GM20431 (cell line): Measurements from ENCODE around the gene TPPP3.

Experiments used
- in situ Hi-C: fragments of 300-500 bp; cut with MseI, MboI; formaldehyde crosslinking; loops from one replicate; pipeline ENCODE4 v1.15.0; 2020; ENCODE audit warnings: low sequenced_read_pairs; ENCODE audit not compliant: unreplicated experiment

TPPP3 gene

DNA sequence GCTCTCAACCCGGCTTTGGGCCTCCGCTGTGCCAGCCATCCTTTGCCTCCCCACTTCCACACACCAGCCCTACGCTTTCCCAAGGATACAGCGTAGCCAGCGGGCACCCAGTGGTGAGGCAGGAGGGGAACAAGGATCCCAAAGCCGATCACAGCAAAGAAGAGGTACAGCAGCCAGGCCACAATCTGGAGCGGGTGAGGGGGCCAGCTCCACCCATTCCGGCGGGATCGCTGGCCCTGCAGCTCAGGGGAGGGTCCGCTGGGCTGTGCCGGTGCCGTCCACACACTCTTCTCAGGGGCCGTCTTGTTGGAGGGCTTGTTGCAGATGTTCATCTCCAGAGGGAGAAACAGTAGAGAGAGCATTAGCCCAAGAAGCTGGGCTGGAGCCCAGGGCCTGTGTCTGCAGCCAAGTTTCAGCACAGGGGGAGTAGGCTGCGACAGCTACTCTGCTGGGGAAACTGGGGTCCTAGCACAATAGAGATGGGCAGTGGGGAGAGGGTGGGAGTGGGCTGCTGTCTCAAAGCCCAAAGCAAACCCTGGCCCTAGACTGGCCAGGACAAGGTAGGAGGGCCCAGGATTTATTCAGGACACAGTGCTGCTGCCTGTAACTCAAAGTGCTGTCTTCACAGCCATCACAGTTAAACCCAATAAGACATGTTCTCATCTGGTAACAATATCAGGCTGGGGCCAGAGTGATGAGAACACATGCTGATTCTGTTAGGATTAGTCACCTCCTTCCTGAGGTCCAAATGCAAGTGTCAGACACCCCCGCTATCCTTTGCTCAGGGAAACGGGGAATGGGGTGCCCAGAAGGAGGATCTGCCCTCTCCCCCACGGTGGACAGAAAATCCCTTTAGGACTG, 13.0 kb upstream of the TPPP3 start:
- in situ Hi-C loops = no loop called here

DNA sequence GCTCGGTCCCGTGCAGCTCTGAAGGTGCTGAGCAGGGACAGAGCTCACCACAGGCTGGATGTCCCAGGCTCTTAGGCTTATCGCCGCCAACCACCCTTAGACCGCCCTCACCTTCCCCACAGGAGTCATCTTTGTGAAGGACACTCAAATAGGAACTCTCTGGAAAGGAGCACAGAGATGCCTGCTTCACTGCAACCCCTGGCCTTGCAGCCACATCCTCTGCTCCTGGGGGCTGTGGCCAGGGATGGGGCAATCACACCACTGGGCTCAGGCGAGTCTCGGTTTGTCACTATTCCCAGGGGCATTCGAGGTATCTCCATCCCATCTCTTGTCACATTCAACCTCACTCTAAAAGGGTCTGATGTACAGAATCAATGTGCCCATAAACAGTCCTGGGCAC, 12.0 kb upstream of the TPPP3 start:
- in situ Hi-C loops = no loop called here

DNA sequence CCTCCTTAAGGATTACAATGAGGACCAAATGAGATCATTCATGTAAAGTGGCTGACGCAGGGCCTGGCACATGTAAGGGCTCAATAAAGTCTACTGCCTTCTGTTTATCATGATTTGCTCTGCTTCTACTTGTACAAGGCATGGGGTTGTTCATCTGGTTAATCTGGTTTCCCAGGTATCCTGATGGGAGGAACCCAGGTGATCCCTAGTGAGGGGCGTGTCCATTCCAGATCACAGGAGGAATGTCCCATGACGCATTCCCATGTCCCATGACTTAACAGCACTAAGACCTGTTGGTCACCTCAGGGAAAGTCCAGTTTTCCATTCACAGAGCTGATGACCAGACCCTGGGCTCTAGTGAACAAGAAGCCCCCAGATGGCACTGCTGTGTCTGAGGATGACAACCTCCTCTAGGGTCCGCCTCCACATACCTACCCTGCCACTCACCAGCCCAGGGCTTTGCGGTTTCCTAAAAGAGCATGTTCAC, 11.5 kb upstream of the TPPP3 start:
- in situ Hi-C loops = no loop called here

DNA sequence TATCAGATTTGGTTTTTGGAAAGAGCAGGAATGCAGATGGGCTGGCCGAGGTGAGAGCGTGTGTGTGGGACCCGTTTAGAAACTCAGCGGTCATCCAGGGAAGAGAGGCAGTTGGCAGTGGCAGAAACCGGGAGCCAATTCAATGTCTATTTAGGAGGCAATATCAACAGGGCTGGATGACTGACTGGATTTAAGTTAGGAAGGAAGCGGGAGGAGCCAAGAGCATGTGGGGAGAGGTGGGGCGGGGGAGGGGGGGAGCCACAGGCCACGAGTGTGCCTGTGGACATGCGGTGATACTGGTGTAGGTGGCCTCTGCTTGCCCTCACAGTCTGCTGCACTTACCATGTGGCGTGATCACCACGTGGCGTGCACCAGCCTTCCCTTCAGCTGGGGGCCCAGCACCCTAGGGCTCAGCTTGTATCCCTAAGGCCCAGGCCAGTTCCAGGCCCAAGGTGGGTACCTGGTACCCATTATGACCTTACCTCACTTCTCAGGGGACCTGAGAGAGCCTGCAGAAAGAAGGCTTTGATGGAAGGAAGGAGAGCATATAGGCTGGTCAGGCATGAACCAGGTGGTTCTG, 10.8 kb upstream of the TPPP3 start:
- in situ Hi-C loops = no loop called here

DNA sequence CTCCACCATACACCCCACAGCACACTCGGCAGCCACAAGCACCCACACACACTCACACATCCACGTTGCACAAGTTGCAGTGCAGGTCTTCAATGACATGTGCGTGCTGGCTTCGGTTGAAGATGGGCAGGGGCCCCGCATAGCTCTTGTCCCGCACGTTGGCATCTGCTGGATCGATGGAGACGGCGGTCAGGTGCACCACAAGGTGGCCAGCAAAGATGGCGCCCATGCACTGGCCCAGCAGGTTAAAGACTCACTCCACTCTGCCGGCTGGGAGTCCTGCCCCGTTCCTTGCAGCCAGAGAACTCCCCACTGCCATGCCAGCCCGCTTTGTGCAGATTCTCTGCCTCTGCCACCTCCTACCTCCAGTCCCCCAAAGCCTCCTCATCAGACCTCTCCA, 7.6 kb upstream of the TPPP3 start:
- in situ Hi-C loops = no loop called here

DNA sequence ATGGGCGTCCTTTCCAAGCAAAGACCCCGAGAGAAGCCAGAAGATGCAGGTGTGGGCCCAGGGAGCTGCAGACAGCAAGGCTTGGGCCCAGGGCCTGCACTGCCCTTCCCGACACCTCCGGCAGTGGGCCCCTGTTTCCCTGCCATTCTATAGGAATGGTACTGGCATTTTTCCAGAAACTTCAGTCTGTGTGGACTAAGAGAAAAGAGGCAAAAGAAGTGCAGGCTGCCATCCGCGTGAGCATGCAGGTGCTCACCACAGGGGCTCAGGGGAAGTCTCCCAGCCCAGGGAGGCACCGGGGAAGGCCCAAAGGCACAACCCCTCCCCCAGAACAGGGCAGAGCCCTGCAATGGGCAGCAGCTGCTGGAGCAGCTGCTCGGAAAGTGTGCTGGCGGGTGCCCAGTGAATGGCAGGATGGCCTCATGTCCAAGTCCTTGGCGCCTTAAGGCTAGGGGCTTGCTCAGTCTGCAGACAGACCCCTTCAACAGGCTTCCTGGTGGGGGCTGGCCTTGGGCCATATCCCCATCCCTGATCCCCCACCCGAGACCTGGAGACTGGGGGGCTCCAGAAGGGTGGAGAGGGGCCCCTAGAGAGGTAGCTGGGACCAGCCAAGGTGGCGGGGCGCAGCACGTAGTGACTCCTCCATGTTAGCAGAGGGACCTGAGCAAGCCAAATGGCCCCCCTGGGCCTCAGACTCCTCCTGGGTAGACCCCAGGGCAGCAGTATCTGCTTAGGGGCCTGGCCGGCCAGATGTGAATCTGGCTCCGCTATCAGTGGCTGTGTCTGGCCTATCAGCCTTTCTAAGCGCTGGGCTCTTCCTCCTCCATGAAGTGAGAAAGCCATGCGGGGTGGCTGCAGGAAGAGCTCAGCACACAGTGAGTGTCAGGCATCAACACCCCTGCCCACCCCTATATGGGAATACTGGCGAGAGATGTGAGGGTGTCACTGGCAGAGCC, 6.7 kb upstream of the TPPP3 start:
- in situ Hi-C loops = no loop called here

DNA sequence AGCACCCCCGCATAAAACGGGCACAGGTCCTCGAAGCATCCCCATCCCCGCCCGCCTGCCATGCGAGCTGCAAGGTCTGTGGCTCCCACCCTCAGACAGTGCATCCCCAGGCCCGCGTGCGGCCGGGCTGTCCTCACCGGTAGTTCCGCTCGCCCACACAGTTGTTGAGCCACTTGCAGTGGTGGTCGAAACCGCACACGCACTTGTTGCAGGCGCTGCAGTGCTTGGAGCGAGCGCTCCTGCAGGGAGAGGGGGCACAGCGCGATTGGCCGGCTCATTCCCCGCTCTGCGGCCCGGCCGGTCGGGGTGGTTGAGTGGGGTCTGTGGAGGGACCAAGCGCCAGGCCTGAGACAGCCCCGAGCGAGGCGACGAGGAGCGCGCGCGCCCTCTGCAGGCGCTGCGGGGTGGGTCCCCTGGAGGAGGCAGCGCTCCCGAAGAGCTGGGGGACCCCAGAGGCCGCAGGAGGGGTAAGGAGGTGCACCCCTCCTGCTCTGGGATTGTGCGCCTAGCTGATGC, 6.0 kb upstream of the TPPP3 start:
- in situ Hi-C loops = no loop called here

DNA sequence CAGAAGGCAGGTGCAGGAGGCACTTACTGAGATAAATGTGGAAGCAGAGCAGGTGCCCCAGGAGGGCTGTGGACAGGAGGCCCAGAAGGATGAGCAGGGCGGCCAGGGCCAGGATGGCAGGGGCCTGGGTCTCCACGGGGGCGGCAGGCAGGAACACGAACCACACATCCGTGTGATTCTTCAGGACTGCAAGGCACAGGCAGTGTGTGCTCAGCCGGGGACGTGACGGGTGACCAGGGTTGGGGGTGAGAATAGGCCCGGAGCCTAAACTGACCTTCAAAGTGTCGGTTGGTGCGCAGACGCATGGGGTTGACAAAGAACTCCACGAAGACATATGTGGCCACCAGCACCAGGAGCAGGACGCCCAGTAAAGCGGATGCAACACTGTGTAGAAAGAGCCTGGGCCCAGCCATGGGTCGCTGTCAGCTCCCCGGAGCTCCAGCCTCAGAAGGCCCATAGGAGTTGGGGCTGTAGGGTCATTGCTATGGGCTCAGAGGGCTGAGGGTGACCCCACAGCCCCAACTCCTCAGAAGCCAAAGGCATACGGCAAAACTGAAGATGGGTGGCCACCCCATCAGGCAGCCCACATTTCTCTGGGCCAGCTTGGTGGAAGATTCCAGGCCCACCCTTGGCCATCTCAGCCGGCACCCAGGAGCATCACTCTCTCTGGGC, 5.4 kb upstream of the TPPP3 start:
- in situ Hi-C loops = no loop called here

DNA sequence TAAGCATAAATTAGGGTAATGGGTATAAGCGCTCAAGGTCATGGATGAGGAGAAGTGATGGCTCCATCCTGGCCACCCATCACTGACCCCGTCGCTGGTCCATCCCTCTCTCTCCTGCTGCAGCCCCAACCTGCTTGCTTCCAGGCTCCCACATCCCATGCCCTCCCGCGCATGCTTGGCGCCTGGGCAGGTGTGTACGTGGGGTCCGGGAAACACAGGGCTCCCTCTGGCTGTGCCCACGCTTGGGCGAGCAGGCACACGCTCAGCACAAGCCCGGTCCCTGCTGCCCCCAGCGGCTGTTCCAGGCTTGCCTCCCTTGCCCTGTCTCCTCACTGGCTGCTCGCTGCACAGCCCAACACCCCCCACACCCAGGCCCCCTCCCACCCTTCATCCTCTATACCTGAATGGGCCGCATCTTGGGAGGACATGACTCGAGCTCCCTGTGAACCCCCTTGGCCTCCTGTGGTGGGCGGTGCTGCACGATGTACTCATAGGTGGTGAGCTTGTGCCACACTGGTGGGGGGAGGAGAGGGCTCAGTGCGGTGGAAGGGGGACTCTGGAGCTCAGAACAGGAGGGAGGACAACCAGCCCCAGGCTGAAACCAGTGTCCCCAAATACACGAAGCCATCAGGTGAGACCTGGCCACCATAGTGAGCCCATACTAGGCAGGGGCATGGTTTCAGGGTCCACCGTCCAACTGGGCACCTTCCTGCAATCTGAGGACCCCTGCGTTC, 4.7 kb upstream of the TPPP3 start:
- in situ Hi-C loops = no loop called here

DNA sequence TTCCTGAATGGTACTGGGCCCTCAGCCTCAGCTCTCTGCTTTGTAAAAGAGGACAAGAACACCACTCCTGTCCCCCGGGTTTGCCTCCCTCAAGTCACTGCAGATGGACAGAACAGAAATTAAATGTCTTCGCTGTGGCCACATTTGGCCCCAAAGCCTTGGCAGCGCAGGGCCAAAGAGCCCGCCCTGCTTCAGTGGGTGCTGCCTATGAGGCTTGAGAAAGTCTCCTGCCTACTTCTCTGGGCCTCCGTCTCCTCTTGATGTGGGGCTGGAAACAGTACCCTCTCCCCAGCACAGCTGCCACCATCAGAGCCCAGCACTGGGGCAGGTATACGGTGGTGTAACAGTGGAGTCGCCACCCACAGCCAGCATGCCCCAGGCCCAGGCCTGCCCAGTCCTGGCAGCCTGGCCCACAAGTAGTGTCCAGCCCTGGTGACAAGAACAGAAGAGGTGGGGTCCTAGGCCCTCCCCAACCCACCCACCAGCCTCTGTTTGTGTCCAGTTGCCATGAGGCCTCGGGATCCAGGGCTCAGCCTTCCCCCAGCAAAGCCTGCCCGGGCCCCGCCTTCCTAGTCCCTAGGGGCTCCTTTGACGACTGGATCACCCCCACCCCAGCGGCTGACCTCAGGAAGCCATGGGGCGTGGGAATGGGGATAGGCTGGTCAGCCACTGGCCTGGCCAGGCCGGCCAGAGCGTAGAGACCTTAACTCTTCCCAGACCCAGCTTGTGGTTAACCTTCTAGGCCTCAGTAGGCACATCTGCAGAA, 3.9 kb upstream of the TPPP3 start:
- in situ Hi-C loops = no loop called here

DNA sequence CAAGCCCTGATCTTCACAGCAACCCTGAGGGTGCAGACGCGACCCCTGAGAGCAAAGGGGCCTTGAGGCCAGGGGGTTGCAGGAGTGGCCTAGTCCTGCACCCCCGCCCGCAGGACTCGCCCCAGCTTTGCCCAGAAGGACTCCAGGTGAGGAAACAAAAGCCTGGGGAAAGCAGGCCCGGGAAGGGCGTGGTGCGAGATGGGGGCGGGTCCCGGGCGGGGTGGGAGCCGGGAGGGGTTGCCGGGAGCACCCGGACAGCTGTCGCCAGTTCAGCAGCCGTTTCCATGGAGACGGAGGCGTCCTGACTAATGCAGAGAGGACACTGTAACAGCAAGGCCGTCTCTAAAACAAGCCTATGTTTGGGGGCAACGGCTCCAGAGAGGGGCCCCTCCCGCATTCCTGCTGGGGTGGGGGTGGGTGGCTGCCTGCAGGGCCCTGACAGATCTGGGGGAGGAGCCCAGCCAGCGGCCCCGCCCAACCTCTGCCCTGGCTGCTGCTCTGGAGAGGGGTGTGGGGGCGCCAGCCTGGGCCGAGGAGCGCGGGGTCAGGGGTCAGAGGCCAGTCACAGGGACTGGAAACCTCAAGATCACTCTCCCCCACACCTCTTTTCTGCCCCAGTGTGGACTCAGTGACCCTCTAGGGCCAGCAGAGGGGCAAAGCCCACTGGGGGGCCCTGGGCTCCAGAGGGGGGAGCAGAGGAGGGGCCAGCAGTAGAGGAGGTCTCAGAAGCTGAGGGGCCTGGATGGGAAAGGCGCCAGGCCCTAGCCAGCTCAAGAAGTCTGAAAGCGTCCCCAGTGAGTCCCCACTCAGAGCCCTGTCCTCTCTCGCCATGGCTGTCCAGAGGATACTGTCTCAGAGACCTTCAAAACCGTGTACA, 3.1 kb upstream of the TPPP3 start:
- in situ Hi-C loops = no loop called here

DNA sequence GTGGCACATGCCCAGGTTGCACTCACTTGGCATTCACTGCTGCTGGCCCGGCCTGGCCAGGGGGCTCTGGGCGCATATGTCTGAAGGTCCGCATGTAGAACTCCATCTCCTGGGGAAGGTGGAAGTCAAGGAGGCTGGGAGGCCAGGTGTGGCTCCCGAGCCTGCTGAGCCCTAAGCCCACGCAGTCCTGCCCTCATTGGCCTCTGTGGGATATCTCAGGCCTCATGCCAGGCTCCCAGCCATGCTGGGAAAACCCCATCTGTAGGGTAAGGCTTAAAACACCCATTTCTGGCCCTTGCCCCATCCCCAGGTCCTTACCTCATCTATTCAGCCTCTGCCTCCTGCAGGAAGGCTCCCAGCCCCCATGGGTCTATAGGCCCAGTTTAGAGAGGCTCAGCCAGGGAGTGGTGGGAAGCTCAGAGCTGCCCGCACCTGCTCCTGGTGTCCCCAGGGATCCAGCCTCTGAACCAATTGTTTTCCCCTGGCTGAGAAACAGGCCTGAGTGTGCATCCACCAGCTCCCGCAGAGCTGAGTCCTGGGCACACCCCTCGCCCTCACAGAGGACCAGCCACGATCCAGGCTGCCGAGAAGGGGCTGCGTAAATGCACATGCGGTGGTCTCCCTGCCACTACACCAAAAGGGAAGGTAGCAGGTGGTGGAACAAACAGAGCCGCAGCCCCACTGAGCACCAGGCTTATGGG, 2.3 kb upstream of the TPPP3 start:
- in situ Hi-C loops = no loop called here

DNA sequence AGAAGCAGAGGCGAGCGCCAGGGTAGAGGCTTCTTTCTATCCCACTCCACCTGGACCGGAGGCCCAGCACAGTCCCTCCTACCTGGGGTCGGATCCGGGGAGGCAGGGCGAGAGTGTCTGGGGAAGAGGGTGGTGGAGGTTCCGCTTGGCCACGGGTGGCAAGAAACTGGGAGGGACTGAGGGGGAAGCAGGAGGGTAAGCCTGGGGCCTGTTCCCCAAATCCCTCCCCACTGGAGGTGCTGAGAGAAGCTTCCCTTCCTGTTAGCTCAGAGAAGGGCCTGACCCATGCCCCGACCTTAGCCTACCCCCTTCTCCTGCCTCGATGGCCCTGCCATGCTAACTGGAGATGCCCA, 1.8 kb upstream of the TPPP3 start:
- in situ Hi-C loops = no loop called here

DNA sequence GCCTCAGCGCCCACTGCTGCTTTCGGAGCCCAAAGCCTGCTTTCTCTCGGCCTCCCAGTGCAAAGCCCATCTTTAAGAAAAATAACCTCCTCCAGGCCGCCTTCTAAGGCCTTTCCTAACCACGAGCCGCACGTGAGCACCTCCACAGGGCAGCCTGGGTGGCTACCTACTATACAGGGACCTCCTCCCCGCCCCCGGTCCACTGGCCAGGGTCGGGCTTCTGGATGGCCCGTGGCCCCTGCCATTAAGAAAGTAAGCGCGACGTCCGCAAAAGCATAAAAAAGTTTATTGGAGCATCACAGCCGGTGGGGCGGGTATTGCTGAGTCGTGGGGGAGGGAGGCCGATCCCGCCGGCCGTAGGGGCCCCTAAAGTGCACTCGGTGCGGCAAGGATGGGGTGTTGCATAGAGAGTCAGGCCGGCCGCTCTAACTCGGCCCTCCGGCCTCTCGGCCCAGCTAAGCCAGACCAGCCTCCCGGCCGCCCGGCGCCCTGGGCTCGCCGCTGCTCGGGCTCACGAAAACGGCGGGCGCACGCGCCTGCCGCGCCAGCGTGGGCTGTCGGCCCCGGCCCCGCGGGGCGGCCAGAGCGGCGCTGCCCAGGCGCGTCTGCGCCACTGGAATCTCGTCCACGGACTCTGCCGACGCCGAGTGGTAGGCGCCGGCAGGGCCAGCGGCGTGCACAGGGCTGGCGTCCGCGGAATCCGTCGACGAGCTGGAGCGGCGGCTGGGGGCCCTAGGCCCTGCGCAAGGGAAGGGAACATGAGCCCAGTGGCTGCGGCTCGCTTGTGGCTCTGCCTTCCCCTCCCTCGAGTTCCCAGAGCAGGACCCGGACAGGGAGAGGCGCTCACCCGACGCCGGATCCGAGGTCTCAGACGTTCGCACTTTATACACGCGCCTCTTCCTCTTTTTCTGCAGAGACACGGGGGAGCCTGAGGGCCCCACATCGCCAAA, 1.1 kb upstream of the TPPP3 start:
- in situ Hi-C loops = no loop called here

DNA sequence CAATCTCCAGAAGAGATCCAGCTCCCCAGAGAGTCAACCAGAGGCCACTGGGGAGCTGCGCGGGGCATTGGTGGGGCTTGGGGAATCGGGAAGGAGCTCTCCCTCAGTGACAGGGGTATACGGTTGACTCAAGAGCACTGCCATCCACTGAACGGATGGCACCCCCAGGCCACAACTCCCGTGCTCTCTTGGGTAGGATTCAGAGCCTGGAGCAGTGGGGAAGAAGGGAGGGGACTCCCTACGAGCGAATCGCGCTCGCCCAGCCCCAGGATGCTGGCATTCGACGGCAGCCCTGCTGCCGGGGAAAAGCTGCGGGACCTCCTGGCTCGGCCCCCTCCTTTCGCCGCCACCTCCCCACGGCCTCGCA, 473 bp upstream of the TPPP3 start:
- in situ Hi-C loops = no loop called here
